Prostate gland (tissue), 2 donors: ENCODE measurements around the gene RIMBP2.

Experiments
- POLR2A ChIP-seq: fragments of 450-650 bp; IDR thresholded peaks from one replicate; pipeline ENCODE4 v1.6.1; 2016; ENCODE audit warnings: antibody characterized with exemption, mild to moderate bottlenecking
- TF ChIP-seq, protein P1 (sequence below), 4 experiments: fragments of 200-600 bp in 2 of 4; fragments of 450-650 bp in 2 of 4; sonication (generic) in 2 of 4; IDR thresholded peaks; 1 replicate in 3 of 4; 2 replicates in 1 of 4; pipeline ENCODE4 v1.5.1; 2016 to 2019; ENCODE audit warnings: antibody characterized with exemption in 4 of 4, mild to moderate bottlenecking in 2 of 4, moderate library complexity in 2 of 4

DNA sequence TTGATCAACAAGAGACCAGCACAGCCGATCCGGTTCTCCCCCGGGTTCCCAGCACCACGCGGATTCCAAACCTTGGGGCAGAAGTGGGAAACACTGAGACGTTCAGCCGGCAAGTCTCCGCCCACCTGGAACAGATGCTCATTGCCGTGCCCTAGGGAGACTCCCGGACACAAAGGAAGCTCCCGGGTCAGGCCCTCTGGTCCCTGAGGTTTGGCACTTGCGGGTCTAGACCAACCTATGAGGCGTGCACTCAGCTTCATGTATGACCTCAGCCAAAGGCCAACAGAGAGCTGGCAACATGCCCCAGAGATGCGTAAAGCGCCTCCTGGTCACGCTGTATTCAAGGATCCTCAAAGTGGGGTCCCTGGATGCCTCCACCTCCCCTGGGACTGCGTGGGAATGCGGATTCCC is 2.5 kb downstream of the RIMBP2 start:
- TF ChIP-seq, protein P1, sequence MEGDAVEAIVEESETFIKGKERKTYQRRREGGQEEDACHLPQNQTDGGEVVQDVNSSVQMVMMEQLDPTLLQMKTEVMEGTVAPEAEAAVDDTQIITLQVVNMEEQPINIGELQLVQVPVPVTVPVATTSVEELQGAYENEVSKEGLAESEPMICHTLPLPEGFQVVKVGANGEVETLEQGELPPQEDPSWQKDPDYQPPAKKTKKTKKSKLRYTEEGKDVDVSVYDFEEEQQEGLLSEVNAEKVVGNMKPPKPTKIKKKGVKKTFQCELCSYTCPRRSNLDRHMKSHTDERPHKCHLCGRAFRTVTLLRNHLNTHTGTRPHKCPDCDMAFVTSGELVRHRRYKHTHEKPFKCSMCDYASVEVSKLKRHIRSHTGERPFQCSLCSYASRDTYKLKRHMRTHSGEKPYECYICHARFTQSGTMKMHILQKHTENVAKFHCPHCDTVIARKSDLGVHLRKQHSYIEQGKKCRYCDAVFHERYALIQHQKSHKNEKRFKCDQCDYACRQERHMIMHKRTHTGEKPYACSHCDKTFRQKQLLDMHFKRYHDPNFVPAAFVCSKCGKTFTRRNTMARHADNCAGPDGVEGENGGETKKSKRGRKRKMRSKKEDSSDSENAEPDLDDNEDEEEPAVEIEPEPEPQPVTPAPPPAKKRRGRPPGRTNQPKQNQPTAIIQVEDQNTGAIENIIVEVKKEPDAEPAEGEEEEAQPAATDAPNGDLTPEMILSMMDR (IDR thresholded peaks at IDR 0.05): no peak
- no peak for TF ChIP-seq POLR2A
